Panc1 (cell line): Measurements from ENCODE around the gene ESYT2. TPM values are rescaled to one million over a fixed set of nuclear protein-coding genes. Genes with fewer than 3 reads are reported as not detected.

Source experiments
- ATAC-seq: fragments of 200-7000 bp; cut with Tn5 transposase; 2 replicates; pipeline ENCODE4 v1.9.1; 2020; ENCODE audit warnings: mild to moderate bottlenecking, moderate library complexity
- BruUV-seq: library from RNA; stranded (reverse); fragments of 400-500 nt; replicated peaks from 2 replicates; lab custom pipeline; 2021; lab: Mats Ljungman, UMichigan
- CTCF ChIA-PET: fragments of 300-600 bp; sonication (Branson Sonifier 250); formaldehyde crosslinking; loops from one replicate; lab custom pipeline; 2022; ENCODE audit warnings: antibody characterized with exemption; lab: Charles Lee
- POLR2A ChIA-PET: fragments of 300-600 bp; sonication (Branson Sonifier 250); formaldehyde crosslinking; loops from one replicate; lab custom pipeline; 2022; ENCODE audit warnings: antibody characterized with exemption; lab: Charles Lee
- DNase-seq: peaks from one replicate; pipeline ENCODE4 v3.0.0-alpha.2; 2010; ENCODE audit warnings: low read depth, low spot score
- H3K27ac ChIP-seq: 2 replicates; pipeline ENCODE4 v1.5.1; 2011; ENCODE audit warnings: mild to moderate bottlenecking, low read length, inconsistent platforms
- H3K27me3 ChIP-seq: fragments of 200-500 bp; sonication (Bioruptor generic); 2 replicates; pipeline ENCODE4 v1.6.0; 2014; ENCODE audit warnings: low read length, inconsistent platforms; ENCODE audit not compliant: control insufficient read depth, insufficient read depth
- H3K36me3 ChIP-seq: fragments of 200-500 bp; sonication (Bioruptor generic); 2 replicates; pipeline ENCODE4 v1.5.1; 2014; ENCODE audit warnings: inconsistent platforms, mild to moderate bottlenecking, low read length, moderate library complexity; ENCODE audit not compliant: control insufficient read depth, insufficient read depth
- H3K4me1 ChIP-seq: 2 replicates; pipeline ENCODE4 v1.5.1; 2011; ENCODE audit warnings: inconsistent platforms, mild to moderate bottlenecking, low read length, moderate library complexity; ENCODE audit not compliant: control insufficient read depth, insufficient read depth
- H3K4me3 ChIP-seq, 2 experiments: 2 replicates each; pipeline ENCODE4 v1.5.1; 2011 to 2012; ENCODE audit warnings: low read depth in 2 of 2, low read length in 2 of 2, mild to moderate bottlenecking in 2 of 2, inconsistent platforms in 1 of 2, moderate library complexity in 1 of 2
- H3K9me3 ChIP-seq: fragments of 200-500 bp; sonication (Bioruptor generic); 2 replicates; pipeline ENCODE4 v1.5.1; 2014; ENCODE audit warnings: low read depth, mild to moderate bottlenecking, inconsistent platforms, low read length, moderate library complexity; ENCODE audit not compliant: control insufficient read depth, insufficient read depth
- CTCF ChIP-seq: fragments of 450-650 bp; IDR thresholded peaks from 2 replicates; pipeline ENCODE4 v1.5.1; 2017; ENCODE audit warnings: mild to moderate bottlenecking
- POLR2AphosphoS5 ChIP-seq: IDR thresholded peaks from 2 replicates; pipeline ENCODE4 v1.6.1; 2012; ENCODE audit warnings: mild to moderate bottlenecking, low read depth, low read length, moderate library complexity
- REST ChIP-seq, 2 experiments: IDR thresholded peaks; 2 replicates each; pipeline ENCODE4 v1.6.1; 2011 to 2012; ENCODE audit warnings: low read depth in 2 of 2, control low read depth in 1 of 2, low read length in 1 of 2, mild to moderate bottlenecking in 1 of 2, moderate library complexity in 1 of 2; ENCODE audit not compliant: insufficient read depth in 1 of 2
- SIN3A ChIP-seq: IDR thresholded peaks from 2 replicates; pipeline ENCODE4 v1.6.1; 2012; ENCODE audit warnings: low read depth, mild to moderate bottlenecking, low read length, moderate library complexity, borderline replicate concordance; ENCODE audit not compliant: insufficient read depth
- TCF7L2 ChIP-seq: IDR thresholded peaks from 2 replicates; pipeline ENCODE4 v1.6.1; 2011; ENCODE audit warnings: mild to moderate bottlenecking, low read depth, low read length, inconsistent platforms
- in situ Hi-C: cut with HindIII; loops from 2 replicates; pipeline ENCODE4 v1.10.0; 2016; ENCODE audit warnings: low sequenced_read_pairs, low pct_unique_long_range_greater_than_20kb
- intact Hi-C: fragments of 100-400 bp; cut with micrococcal nuclease; formaldehyde crosslinking; loops from one replicate; pipeline ENCODE4 v1.10.0; 2022; ENCODE audit not compliant: unreplicated experiment
- total RNA-seq: library from RNA; stranded (reverse); gene quantifications from one replicate; pipeline ENCODE4 v1.2.1, GENCODE V29; 2021; ENCODE audit not compliant: unreplicated experiment

The ESYT2 gene
- total RNA-seq, 1 experiment from 2014 or later = 92.7 TPM

- ChIA-PET CTCF (no interaction called here), POLR2A (interaction anchor here (0.6 to 1.1 kb wide), 3 partner anchors 17 to 129 kb away, joined by 3 to 7 read pairs (median 3); no protein-coding TSS in a partner anchor)
- no TSS peak for BruUV-seq
- H3K27me3 ChIP-seq = no peaks in the 10 kb centered on the region
- DNase-seq (no peak), ATAC-seq (no peak)
- peaks cover 19% of the 10 kb centered on the region for H3K9me3 ChIP-seq
- H3K4me1 ChIP-seq = 0 out of 2 replicates have a peak, but pooled peaks cover 5% of the 10 kb centered on the region
- intact Hi-C loops = no loop called here
- H3K4me3 ChIP-seq = no peak overlapping the region
- no peak overlapping the region for H3K27ac ChIP-seq
- TF ChIP-seq SIN3A = no peak
- TF ChIP-seq CTCF = no peak
- no peak for TF ChIP-seq TCF7L2
- TF ChIP-seq REST (IDR thresholded peaks at IDR 0.05; ENCODE audit: insufficient read depth in 1 of 2, low read depth in 2 of 2, low read length in 1 of 2) = no peak
- no peak for TF ChIP-seq POLR2AphosphoS5
- in situ Hi-C loops = no loop called here
- no peaks in the 10 kb centered on the region for H3K36me3 ChIP-seq
These were observed 18.1 kb upstream of the ESYT2 start for GRCh38 chr7:158847451-158847866.

GRCh38 chr7:158846304-158846703 lies 17.0 kb upstream of the ESYT2 start:
- ATAC-seq (no peak), DNase-seq (no peak)
- intact Hi-C loops (no loop called here), in situ Hi-C loops (no loop called here)
- Histone ChIP-seq H3K4me3 (no peak overlapping the region), H3K27ac (no peak overlapping the region), H3K4me1 (0 out of 2 replicates have a peak, but pooled peaks cover 5% of the 10 kb centered on the region), H3K27me3 (no peaks in the 10 kb centered on the region), H3K9me3 (peaks cover 19% of the 10 kb centered on the region), H3K36me3 (no peaks in the 10 kb centered on the region)
- CTCF ChIA-PET = no interaction called here
- TF ChIP-seq REST (IDR thresholded peaks at IDR 0.05; ENCODE audit: insufficient read depth in 1 of 2, low read depth in 2 of 2, low read length in 1 of 2) = no peak
- TF ChIP-seq SIN3A = no peak
- no peak for TF ChIP-seq CTCF
- TF ChIP-seq POLR2AphosphoS5 = no peak
- no peak for TF ChIP-seq TCF7L2
- BruUV-seq = no TSS peak
- POLR2A ChIA-PET = no interaction called here
